Fibroblast of lung (primary cell): Measurements from ENCODE around the gene NAT14.

Source experiments
- EZH2 ChIP-seq: IDR thresholded peaks from 2 replicates; pipeline ENCODE4 v1.5.1; 2012; ENCODE audit warnings: low read length, control low read depth, mild to moderate bottlenecking; ENCODE audit errors: missing control alignments
- TF ChIP-seq, protein P1 (sequence below), 2 donors: IDR thresholded peaks in 1 of 2; conservative IDR thresholded peaks in 1 of 2; 1 replicate in 1 of 2; 2 replicates in 1 of 2; pipeline ENCODE4 v1.5.1; 2011 to 2012; ENCODE audit warnings: low read length in 2 of 2, control low read depth in 1 of 2, inconsistent platforms in 1 of 2, low read depth in 1 of 2, mild to moderate bottlenecking in 1 of 2

GRCh38 chr19:55483706-55484592 is 1.0 kb upstream of the NAT14 start:
- TF ChIP-seq, protein P1, sequence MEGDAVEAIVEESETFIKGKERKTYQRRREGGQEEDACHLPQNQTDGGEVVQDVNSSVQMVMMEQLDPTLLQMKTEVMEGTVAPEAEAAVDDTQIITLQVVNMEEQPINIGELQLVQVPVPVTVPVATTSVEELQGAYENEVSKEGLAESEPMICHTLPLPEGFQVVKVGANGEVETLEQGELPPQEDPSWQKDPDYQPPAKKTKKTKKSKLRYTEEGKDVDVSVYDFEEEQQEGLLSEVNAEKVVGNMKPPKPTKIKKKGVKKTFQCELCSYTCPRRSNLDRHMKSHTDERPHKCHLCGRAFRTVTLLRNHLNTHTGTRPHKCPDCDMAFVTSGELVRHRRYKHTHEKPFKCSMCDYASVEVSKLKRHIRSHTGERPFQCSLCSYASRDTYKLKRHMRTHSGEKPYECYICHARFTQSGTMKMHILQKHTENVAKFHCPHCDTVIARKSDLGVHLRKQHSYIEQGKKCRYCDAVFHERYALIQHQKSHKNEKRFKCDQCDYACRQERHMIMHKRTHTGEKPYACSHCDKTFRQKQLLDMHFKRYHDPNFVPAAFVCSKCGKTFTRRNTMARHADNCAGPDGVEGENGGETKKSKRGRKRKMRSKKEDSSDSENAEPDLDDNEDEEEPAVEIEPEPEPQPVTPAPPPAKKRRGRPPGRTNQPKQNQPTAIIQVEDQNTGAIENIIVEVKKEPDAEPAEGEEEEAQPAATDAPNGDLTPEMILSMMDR (conservative IDR thresholded peaks at IDR 0.05 in 1 of 2, IDR thresholded peaks at IDR 0.05 in 1 of 2; ENCODE audit: low read depth in 1 of 2, low read length in 2 of 2): no peak
- no peak for TF ChIP-seq EZH2
